Effector CD8-positive, alpha-beta T cell (primary cell): ENCODE measurements around the gene KRTAP4-3.
"Not testable (repeated sequence)": the region's sequence is repeated elsewhere in the genome, so short reads cannot be mapped to it uniquely, and the experiment has no call there.

ENCODE experiments used
- DNase-seq: peaks from one replicate; lab custom pipeline; 2025; lab: John Stamatoyannopoulos, UW
- total RNA-seq, 4 experiments: gene quantifications; one replicate each; lab custom pipeline; 2026; lab: John Stamatoyannopoulos, UW

Gene KRTAP4-3
- total RNA-seq, result 0 reads per million in 4 experiments

DNA sequence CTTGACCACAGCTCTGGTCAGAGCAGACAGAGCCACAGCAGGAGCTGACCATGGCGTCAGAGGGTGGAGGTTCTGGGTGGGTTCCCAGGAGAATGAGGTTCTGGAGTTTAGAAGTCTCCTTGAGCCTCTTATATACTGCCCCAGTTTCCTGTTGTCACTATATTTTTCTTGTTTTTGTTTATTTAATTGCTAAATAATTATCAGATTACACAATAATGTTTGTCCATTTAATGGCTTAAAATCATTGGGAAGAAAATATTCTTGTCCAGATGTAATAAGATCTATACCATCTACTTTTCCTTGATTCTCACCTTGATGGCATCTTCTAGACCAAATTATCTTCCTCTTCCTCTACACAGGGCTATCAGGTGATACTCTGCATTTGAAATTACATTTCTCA, at the start of gene KRTAP4-3:
Gene KRTAP4-3, minus strand, starts transcription at position 101 of the 400 bp plus-strand sequence. Its CDS starts 49 bp downstream, at position 52.
- DNase-seq, result no peak

DNA sequence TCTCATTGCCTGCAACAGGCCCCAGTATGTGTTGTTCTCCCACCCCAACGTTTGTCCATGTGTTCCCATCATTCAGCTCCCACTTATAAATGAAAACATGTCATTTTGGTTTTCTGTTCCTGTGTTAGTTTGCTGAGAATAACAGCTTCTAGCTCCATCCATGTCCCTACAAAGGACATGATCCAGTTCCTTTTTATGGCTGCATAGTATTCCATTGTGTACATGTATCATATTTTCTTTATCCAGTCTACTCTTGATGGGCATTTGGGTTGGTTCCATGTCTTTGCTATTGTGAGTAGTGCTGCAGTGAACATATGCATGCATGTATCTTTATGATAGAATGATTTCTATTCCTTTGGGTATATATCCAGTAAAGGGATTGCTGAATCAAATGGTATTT, 47.7 kb upstream of the KRTAP4-3 start:
- no peak for DNase-seq

DNA sequence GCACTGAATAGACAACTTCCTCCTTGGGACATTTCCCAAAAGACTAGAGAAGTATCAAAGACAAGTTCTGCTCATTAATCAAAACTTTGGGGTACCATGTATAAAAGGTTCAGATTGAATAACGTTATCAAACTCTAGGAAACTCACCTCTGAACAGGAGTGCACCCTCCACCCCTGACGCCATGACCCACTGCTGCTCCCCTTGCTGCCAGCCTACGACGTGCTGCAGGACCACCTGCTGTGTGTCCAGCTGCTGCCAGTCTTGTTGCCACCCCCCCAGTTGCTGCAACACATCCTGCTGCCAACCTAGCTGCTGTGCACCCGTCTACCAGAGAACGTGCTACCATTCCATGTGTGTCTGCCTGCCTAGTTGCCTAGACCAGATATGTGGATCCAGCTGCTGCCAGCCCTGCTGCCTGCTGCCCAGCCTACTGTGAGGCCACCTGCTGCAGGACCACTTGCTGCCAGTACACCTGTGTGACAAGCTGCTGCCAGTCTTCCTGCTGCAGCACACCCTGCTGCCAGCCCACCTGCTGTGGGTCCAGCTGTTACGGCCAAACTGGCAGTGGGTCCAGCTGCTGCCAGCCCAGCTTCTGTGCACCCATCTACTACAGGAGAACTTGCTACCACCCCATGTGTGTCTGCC, 44.6 kb upstream of the KRTAP4-3 start:
- DNase-seq, result no peak

DNA sequence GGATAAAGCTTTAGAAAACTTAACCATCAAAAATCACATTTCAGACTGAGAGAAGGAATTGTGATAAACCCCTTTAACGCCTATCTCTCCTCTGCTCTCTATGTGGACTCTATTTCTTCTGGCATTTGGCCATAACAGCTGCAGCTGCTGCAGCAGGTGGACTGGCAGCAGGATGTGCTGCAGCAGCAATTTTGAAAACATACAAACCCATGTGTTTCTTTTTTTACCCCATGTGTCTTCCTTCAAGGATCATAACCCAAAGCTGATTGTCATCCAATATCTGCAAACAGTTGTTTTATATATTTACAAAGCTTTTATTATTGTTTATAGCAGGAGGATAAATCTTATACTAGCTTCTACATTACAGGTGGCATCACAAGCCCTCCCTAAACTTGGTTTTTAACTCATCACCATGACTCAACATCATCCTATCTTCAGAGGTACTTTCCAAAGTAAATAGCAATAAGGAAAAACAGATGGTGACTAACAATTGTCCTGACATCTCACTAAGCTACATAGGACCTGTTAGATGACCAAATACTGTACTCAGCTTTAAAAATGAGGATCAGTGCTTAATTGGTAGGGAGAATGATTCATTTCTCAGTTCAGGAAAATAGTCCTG, 43.9 kb upstream of the KRTAP4-3 start:
- DNase-seq, result no peak

DNA sequence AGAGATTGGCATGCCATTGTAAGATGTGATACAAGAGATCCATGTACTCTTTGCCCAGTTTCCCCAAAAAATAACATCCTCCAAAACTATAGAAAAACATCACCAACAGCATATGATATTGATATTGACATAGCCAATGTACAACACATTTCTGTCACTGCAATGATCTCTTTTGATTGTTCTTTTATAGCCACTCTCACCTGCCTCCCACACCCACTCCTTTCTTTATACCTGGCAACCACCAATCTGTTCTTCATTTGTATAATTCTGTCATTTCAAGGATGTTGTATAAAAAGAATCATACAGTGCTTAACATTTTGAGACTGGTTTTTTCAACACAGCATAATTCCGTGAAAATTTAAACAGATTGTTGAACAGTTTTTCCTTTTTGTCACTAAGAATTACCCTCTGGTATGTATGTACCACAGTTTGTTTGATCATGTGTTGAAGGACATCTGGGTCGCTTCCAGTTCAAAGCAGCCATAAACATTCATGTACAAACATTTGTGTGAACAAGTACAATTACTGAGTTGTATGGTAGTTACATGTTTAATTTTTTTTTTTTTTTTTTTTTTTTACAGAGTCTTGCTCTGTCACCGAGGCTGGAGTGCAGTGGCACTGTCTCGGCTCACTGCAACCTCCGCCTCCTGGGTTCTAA, 31.5 kb upstream of the KRTAP4-3 start:
- no peak for DNase-seq

DNA sequence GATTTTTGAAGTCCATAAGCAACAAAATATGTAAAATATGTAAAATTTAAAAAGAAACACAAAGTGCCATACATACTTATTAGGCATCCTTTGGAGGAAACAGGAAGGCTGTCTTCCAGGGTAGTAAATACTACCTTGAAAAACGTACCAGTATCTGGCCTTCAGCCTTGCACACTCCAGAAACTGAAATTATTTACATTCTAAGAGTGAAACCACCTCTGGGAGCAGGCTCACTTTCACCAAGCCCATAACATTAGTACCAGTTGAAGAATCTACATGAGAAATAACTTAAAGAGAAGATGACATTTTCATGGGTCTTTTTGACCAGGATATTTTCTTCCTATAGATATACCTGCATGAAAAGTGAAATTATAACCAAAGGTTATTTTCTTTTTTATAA, 28.0 kb upstream of the KRTAP4-3 start:
- no peak for DNase-seq

DNA sequence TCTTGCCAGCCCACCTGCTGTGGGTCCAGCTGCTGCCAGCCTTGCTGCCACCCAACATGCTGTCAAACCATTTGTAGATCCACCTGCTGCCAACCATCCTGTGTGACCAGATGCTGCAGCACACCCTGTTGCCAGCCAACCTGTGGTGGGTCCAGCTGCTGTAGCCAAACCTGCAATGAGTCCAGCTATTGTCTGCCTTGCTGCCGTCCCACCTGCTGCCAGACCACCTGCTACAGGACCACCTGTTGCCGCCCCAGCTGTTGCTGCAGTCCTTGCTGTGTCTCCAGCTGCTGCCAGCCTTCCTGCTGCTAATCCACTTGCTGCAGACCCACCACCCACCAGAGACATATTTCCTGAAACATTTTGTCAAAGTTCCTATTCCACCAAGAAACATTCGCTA, 22.3 kb upstream of the KRTAP4-3 start:
- no peak for DNase-seq

DNA sequence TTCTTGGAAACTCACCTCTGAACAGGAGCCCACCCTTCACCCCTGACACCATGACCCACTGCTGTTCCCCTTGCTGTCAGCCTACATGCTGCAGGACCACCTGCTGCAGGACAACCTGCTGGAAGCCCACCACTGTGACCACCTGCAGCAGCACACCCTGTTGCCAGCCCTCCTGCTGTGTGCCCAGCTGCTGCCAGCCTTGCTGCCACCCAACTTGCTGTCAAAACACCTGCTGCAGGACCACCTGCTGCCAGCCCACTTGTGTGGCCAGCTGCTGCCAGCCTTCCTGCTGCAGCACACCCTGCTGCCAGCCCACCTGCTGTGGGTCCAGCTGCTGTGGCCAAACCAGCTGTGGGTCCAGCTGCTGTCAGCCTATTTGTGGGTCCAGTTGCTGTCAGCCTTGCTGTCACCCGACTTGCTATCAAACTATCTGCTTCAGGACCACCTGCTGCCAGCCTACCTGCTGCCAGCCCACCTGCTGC, 21.9 kb upstream of the KRTAP4-3 start, which contains the start of gene KRTAP9-1:
Gene KRTAP9-1, plus strand, starts transcription at position 51 of the 482 bp plus-strand sequence. Its CDS starts 0 bp downstream, at position 51.
- DNase-seq, result not testable (repeated sequence)

DNA sequence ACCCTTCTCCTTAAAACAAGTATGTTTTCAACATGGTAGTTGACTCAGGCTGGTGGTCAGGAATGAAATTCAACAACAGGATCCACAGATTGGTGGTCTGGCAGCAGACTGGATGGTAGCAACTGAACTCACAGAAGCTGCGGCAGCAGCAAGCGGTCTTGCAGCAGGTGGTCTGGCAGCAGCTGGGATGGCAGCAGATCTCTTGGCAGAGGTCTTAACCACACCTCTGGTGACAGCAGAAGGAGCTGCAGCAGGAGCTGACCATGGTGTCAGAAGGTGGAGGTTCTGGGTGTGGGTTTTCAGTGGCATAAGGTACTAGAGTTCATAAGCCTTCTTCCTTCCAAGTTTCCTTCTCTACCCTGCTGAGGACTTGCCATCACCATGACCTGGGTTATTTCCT, 18.9 kb upstream of the KRTAP4-3 start:
- DNase-seq, result no peak

DNA sequence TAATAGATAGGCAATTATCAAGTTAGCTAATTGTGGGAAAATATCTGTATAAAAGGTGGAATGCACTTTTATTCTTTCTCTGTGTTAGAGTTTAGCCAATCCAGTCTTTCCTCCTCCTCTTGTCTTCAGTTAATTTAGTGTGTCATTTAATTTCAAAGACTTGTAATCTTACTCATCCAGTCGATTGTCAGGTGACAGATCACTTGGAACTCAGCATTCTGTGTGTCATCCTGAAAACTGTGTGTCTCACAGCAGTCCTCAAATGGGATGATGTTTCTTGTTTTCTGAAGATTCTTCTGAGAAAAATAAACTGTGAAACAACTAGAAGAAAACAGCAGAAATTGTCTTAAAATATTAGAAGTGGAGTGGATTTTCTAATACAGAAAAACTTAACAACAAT, 17.0 kb upstream of the KRTAP4-3 start:
- no peak for DNase-seq

DNA sequence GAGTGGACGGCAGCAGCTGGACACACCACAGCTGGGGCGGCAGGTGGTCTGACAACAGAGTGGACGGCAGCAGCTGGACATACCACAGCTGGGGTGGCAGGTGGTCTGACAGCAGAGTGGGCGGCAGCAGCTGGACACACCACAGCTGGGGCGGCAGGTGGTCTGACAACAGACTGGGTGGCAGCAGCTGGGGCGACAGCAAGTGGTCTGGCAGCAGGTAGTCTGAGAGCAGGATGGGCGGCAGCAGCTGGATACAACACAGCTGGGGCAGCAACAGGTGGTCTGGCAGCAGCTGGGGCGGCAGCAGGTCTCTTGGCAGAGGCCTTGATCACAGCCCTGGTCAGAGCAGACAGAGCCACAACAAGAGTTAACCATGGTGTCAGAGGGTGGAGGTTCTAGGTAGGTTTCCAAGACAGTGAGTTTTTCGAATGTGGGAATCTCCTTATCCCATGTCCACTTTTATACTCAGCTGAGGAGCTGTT, 16.5 kb upstream of the KRTAP4-3 start, which contains the start of gene KRTAP4-1:
Gene KRTAP4-1, minus strand, starts transcription at position 432 of the 482 bp plus-strand sequence. Its CDS starts 57 bp downstream, at position 375.
- no peak for DNase-seq

DNA sequence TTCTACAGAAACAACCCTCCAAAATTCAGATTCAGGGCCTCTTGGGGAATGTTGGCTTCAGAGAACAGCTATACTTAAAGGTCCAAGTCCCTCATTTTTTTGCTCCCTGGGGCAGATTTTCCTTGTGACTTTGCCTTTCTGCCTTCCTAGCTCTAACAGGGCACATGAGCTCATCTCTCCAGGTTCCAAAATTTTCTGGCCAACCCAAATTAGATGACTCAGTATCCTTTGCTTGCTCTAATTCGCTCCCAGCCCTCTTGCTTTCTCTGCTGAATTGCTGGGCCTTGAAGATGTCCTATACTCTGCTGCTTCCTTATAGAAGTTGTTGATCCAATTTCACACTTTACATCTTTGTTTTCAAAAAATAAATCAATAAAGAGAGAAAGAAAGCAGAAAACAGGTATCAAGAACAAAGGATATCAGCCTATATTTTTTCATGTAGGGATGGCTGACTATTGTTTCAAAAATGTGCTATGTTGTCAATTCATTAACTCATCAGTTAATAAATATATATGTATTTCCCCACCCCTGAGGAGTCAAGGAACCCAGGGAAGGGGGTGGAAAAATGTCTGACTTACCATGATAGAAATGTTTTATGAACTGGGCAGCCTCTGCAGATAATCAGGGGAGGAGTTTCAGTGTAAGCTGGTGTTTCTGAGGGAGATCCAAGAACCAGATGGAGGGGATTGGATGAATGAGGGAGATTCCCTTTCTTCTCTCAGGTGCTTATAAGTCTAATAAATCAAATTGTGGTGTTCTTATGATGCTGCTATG, 11.0 kb upstream of the KRTAP4-3 start:
- no peak for DNase-seq

DNA sequence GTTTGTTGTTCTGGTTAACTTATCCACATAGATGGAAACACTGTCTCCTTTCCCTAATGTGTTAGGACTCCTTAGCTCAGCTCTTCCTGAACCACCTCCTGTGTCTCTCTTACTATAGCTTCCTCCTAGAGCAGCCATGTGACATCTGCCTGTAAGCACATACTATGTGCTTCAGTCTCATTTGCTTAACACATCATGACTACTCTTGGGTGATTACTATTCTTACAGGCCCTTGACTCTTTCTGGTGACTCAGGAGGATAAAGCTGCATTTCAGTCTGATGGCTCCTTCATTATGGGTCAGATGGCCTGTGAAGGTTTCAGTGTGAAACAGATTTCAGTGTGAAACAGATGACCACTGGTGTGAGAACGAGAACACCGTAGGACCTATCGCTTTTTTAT, 10.3 kb upstream of the KRTAP4-3 start:
- no peak for DNase-seq

DNA sequence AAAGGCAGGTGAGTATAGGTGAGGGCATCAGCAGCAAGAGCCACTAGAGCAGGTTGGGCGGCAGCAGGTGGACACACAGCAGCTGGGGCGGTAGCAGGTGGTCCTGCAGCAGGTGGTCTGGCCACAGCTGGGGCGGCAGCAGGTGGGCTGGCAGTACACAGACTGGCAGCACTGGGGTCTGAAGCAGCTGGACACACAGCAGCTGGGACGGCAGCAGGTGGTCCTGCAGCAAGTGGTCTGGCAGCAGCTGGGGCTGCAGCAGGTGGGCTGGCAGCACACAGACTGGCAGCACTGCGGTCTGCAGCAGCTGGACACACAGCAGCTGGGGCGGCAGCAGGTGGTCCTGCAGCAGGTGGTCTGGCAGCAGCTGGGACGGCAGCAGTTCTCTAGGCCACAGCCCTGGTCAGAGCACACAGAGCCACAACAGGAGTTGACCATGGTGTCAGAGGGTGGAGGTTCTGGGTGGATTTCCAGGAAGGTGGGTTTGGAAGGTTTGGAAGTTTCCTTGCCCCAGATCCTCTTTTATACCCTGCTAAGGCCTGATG, 9.8 kb upstream of the KRTAP4-3 start, which contains the start of gene KRTAP4-2:
Gene KRTAP4-2, minus strand, starts transcription at position 495 of the 545 bp plus-strand sequence. Its CDS starts 57 bp downstream, at position 438.
- DNase-seq, result no peak

DNA sequence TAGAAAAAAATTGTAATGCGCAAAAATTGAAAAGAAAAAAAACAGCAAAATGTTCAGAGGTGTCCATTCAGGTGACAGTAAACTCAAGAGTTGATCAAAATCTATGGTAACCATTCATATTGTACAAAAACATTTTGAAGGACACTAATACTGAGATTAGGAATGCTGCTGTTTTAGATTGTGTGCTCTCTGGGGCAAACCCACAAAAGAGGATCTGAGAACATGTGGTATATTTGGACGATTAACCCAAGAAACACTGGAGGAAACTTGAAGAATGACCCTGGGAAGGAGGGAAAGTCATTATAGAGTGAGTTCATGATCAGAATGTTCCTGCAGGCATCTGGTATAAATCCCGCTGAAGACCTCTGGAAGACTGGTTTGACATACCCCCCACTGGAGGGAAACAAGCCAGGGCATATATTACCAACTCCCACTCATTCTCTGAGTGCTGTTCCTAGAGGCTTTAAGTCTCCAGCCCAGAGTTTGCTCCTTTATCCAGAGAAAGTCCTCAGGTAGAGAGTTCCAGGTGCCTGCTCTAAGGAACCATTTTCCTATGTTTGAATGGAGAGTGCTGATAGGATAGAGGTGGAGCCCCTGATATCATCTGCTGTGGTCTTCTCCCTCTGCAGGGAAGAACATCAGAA, 8.8 kb upstream of the KRTAP4-3 start:
- no peak for DNase-seq

DNA sequence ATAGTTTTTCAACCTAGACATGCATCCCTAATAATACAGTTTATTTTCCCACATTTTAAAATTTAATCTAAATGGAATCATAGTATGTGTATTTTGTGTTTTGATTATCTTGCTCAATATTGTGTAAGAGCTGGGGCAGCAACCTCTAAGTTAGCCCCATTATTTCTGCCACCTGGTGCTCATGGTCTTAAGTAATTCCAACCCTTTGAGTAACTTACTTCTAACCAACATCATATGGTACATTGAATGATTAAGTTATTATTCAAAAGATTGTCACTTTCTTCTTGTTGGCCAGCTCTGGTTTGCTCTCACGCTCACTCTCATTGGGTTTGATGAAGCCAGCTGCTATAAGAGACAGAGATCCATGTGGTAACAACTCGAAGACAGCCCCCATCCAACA, 3.9 kb upstream of the KRTAP4-3 start:
- DNase-seq, result no peak

DNA sequence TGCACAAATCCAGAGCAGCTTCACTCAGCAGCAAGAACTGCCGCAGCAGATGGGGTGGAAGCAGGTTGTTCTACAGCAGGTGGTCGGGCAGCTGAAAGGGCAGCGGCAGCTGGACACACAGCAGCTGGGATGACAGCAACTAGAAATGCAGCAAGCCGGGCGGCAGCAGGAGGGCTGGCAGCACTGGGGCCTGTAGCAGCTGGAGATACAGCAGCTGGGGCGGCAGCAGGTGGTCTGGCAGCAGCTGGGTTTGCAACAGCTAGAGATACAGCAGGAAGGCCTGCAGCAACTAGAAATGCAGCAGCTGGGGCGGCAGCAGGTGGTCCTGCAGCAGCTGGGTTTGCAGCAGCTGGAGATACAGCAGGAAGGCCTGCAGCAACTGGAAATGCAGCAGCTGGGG, 460 bp downstream of the KRTAP4-3 start:
- DNase-seq, result no peak

DNA sequence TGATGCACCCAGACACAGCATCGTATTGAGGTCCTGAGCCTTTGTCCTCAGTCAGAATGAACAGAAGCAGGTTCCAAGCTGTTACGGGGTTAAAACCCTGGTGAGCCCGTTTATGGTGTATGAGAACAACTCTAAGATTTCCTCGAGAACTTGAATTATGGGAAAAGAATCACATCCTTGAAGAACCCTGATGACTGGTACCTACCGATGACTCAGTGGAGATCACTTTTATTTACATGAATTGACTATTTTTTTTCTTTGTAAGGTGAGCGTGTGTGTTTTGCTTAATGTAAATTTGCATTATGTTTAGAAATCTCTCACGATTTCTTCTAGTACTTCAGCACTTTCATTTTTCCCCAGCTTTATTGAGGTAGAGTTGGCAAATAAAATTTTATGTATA, 4.2 kb downstream of the KRTAP4-3 start:
- no peak for DNase-seq

DNA sequence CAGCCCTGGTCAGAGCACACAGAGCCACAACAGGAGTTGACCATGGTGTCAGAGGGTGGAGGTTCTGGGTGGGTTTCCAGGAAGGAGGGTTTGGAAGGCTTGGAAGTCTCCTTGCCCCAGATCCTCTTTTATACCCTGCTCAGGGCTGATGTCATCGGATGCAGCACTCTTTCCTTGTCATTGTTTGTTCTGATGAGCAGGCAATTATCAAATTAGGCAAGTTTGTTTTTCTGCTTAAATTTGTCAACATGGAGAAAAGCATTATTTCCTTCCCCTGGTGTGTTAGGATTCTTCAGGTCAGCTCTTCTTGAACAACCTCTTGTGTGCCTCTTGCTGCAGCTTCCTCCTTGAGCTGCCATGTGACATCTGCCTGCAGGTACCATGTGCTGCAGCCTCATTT, 7.4 kb downstream of the KRTAP4-3 start, which contains the start of gene KRTAP4-4:
Gene KRTAP4-4, minus strand, starts transcription at position 101 of the 400 bp plus-strand sequence. Its CDS starts 57 bp downstream, at position 44.
- no peak for DNase-seq

DNA sequence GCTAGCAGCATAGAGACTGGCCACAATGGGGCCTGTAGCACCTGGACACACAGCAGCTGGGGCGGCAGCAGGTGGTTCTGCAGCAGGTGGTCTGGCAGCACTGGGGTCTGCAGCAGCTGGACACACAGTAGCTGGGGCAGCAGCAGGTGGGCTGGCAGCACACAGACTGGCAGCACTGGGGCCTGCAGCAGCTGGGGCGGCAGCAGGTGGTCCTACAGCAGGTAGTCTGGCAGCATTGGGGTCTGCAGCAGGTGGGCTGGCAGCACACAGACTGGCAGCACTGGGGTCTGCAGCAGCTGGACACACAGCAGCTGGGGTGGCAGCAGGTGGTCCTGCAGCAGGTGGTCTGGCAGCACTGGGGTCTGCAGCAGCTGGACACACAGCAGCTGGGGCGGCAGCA, 7.8 kb downstream of the KRTAP4-3 start:
- not testable (repeated sequence) for DNase-seq

DNA sequence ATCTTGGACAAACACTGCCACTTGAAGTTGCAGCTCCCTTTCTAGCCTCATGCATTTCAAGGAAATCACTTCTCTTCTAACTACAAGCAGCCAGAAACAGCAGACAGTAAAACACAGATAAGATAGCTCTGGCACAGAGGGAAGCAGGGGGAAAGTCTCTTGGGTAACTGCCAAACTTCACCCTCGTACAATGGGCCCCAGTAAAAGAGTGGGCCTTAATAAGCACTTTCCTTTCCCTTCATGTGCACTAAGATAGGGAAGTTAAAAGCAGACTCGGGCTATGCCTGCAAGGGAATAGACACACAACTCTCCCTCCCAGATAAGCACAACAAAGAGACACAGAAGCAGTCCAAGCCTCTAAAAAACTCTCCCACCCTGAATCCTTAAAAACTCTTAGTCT, 14.2 kb downstream of the KRTAP4-3 start:
- DNase-seq, result no peak
